NCI-H1048 (cell line): ENCODE data around the gene CRYBB1.

ENCODE experiments used
- DNase-seq: peaks from one replicate; lab custom pipeline; 2025; lab: John Stamatoyannopoulos, UW

The CRYBB1 gene

DNA sequence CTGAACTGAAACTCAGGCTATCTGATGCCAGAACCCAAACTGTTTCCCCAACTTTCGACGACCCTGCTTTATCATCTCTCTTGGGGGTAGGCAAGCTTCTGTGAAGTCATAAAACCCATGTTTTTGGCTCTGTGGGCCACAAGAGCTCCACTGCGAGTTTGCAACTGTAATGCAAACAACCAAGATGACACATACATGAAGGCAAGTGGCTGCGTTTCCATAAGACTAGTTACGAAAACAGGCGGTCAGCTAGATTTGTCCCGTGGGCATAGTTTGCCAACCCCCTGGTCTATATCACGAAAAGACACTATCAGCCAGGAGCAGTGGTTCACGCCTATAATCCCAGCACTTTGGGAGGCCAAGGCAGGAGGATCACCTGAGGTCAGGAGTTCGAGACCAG lies 65.4 kb downstream of the CRYBB1 start:
- no peak for DNase-seq

DNA sequence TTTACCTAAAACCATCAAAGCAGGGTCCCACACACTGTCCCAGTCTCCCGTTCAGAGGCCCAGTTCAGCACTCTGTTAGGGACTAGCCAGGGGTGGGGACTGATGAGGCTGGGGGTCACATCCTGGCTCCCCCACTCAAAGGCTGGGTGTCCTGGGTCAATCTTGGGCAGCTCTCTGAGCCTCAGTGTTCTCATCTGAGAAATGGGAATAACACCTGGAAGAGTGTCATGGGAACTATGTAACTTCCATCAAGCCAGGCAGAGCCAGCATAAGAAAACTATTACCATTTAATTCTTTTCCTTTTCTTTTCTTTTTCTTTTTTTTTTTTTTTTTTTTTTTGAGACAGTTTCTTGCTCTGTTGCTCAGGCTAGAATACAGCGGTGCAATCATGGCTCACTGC lies 66.3 kb downstream of the CRYBB1 start:
- DNase-seq, result no peak

DNA sequence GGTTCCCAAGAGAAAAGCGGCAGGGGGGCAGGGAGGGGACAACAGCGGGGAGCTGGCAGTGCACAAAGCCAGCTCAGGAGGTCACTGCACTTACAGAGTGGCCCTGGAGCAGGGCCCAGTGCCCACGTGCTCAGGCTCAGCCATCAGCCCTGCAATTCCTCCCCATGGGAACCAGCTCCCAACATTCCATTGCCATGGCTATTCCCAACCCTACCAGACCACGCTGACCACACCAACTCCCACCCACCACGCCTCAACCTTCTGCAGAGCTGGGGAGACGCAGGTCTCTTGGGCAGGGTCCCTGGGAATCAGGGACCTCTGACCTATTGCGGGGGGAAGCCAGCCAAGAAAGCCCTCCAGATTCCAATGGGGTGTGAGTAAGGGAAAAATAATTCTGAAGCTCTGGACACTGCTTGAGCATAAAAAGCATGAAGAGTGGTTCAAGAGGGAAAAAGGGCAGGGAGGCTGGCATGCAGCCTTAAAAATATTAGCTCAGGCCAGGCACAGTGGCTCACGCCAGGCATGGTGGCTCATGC lies 67.3 kb downstream of the CRYBB1 start:
- DNase-seq, result no peak

DNA sequence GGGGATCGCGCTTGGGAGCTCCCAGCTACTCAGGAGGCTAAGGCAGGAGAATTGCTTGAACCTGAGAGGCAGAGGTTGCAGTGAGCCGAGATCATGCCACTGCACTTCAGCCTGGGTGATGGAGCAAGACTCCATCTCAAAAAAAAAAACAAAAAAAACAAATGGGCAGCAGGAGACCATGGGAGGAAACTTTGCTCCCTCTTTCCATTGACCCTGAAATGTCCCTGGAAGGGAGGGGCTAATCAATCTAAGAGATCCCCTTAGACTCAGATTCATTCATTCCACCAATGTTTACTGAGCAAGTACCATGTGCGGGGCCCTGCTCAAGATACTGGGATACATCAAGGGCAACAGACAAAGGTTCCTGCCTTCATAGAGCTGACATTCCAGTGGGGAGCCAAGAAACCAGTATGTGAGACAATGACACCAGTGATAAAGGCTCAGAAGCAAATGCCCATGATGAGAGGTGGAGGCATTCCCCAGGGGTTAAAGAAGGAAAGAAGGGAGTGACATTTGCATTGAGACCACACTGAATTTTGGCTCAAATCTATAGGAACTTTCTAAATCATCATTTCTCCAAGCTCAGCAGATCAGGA lies 67.8 kb downstream of the CRYBB1 start:
- DNase-seq, result no peak
